Transverse colon (tissue), 4 donors: ENCODE data around the gene PLIN3.

Experiments
- POLR2A ChIP-seq: fragments of 450-650 bp; IDR thresholded peaks from one replicate; pipeline ENCODE4 v1.6.1; 2016; ENCODE audit warnings: antibody characterized with exemption, mild to moderate bottlenecking, moderate library complexity
- POLR2AphosphoS5 ChIP-seq, 3 donors: sonication (generic); formaldehyde crosslinking; IDR thresholded peaks; one replicate each; pipeline ENCODE4 v1.6.1; 2016; ENCODE audit warnings: antibody characterized with exemption in 3 of 3
- TF ChIP-seq, protein P1 (sequence below), 5 experiments: fragments of 200-600 bp in 3 of 5; fragments of 450-650 bp in 2 of 5; sonication (generic) in 3 of 5; IDR thresholded peaks; 1 replicate in 2 of 5; 2 replicates in 3 of 5; pipeline ENCODE4 v1.5.1; 2016 to 2017; ENCODE audit warnings: antibody characterized with exemption in 5 of 5, inconsistent platforms in 3 of 5, mild to moderate bottlenecking in 2 of 5, moderate library complexity in 1 of 5

DNA sequence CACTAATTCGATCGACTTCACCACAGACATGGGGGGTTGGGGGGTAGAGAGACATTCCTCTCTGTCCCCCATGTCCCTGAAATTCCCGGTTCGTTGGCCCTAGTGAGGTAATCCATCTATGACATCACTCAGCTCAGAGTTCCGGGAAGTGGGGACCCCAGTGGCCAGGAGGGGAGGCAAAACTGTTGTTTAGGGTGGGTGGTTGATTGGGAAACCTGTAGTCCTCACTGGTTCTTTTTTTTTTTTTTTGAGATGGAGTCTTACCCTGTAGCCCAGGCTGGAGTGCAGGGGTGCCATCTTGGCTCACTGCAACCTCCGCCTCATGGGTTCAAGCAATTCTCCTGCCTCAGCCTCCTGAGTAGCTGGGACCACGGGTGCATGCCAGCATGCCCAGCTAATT lies 35.3 kb upstream of the PLIN3 start, which contains the start of gene ARRDC5:
- TF ChIP-seq, protein P1, sequence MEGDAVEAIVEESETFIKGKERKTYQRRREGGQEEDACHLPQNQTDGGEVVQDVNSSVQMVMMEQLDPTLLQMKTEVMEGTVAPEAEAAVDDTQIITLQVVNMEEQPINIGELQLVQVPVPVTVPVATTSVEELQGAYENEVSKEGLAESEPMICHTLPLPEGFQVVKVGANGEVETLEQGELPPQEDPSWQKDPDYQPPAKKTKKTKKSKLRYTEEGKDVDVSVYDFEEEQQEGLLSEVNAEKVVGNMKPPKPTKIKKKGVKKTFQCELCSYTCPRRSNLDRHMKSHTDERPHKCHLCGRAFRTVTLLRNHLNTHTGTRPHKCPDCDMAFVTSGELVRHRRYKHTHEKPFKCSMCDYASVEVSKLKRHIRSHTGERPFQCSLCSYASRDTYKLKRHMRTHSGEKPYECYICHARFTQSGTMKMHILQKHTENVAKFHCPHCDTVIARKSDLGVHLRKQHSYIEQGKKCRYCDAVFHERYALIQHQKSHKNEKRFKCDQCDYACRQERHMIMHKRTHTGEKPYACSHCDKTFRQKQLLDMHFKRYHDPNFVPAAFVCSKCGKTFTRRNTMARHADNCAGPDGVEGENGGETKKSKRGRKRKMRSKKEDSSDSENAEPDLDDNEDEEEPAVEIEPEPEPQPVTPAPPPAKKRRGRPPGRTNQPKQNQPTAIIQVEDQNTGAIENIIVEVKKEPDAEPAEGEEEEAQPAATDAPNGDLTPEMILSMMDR (IDR thresholded peaks at IDR 0.05): no peak
- no peak for TF ChIP-seq POLR2A
- no peak for TF ChIP-seq POLR2AphosphoS5 (IDR thresholded peaks at IDR 0.05)
